Upper lobe of left lung (tissue), 4 donors: Measurements from ENCODE around the gene FHOD3.

ENCODE experiments used
- CTCF ChIP-seq, 6 experiments: fragments of 450-650 bp in 4 of 6; fragments of 200-600 bp in 2 of 6; sonication (generic) in 2 of 6; IDR thresholded peaks; one replicate each; pipeline ENCODE4 v1.5.1; 2016 to 2019; ENCODE audit warnings: antibody characterized with exemption in 6 of 6
- POLR2A ChIP-seq, 4 donors: fragments of 450-650 bp; IDR thresholded peaks; one replicate each; pipeline ENCODE4 v1.5.1; 2016 to 2017; ENCODE audit warnings: antibody characterized with exemption in 4 of 4, mild to moderate bottlenecking in 2 of 4

- TF ChIP-seq POLR2A (IDR thresholded peaks at IDR 0.05) (no peak), CTCF (IDR thresholded peaks at IDR 0.05) (no peak)
Observed at GRCh38 chr18:36386150-36386920, 88.8 kb downstream of the FHOD3 start.
